HG03575 (cell line): ENCODE data around the gene PARD3.

Experiments
- ATAC-seq: cut with Tn5 transposase; IDR thresholded peaks from one replicate; pipeline ENCODE4 v1.9.1; 2021; ENCODE audit not compliant: unreplicated experiment, insufficient number of reproducible peaks, low FRiP score; ENCODE audit errors: extremely low read depth

PARD3 gene

GRCh38 chr10:34587002-34587679, 228.0 kb downstream of the PARD3 start:
- ATAC-seq, result no peak

DNA sequence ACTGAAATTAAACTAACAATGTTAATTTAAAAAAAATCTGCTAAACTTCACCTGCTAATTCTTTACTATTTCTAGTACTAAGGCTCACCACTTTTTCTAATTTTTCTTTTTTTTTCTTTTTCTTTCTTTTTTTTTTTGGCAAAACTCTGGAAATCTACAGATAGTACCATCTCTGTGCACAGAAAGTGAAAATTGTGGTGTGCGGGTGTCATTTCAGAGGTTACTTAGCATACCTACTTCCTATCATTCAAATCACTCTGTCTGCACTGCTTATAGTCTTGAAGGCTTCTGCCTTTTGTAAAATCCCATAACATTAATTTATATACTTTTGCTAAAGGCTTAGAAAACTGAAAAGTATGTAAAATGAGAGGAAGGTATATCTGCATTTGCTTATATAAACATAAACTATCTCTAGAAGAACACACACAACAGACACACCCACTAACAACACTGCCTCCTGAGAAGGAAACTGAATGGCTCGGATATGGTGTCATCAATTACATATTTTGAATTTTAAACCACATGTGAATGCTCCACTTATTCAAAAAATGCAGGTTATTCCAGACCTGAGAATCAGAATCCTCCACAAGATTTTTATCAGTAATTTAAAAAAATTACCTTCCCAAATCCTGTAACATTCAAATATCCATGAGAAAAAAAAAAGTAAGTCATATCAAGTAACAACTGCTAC, 229.5 kb downstream of the PARD3 start:
- ATAC-seq, result no peak

GRCh38 chr10:34584164-34584563, 230.9 kb downstream of the PARD3 start:
- no peak for ATAC-seq

- ATAC-seq, result no peak
These were observed 233.1 kb downstream of the PARD3 start for GRCh38 chr10:34581801-34582532.

- no peak for ATAC-seq
These were observed 234.5 kb downstream of the PARD3 start for GRCh38 chr10:34580643-34581042.

- no peak for ATAC-seq
These were observed 234.9 kb downstream of the PARD3 start for GRCh38 chr10:34580214-34580613.

- ATAC-seq, result no peak
These were observed 236.6 kb downstream of the PARD3 start for GRCh38 chr10:34578468-34578867.

DNA sequence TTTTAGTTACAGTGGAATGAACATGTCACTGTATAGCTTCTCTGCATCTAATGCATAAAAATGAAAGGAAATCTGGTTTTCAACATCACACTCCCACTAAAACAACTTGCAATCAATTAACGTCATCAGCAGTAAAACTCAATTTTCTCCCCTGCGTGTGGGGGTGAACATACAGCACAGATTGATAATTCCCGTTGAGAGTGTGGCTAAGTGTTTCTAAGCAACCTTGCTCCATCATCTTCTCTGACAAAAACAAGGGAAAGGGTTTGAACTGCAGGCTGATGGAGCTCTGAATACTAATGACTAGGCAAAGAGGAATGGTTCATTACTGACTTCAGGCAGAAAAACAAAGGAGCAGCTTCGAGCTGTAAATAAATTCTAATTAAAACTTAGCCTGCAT, 238.3 kb downstream of the PARD3 start:
- no peak for ATAC-seq

DNA sequence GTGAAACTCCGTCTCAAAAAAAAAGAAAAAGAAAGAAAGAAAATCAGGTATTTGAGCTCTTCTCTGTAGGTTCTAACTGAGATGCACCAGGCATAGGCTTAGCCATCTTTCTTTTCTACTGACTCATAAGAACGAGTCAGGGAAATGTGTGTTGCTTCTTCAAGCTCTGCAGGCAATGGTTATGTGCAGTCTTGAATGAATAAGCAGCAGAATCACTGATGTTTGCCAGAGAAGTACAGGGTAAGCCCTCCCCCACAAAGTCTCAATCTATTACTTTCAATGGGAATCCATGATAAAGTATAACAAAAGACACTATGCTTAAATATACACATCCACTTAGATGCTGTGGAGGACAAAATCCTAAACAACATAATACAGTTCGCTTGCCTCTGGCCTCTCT, 239.2 kb downstream of the PARD3 start:
- no peak for ATAC-seq

DNA sequence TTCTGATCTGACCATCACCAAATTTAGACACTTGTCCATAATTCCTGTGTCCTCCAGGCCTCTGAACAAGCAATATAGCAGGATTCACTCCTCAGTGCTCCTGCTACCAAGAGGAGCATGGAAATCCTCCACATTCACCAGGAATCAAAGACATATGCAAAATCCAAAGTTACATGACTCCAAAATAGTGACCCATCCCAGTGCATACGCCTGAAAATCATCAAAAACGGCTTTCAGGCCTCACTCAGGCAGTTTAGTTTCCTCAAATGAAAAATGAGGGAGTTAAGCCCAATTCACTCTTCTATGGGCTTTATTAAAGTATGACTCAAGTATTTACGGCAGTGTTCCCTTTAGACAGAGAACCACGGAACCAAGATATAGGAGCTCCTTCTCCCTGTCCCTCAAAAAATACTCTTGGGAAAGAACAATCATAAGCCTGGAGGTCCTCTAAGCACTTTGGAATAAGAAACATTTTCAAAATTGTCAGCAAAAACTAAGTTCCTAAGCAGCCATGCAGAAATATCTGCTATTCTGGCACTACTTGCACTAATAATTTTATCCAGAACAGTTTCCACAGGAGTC, 240.7 kb downstream of the PARD3 start:
- ATAC-seq, result no peak

GRCh38 chr10:34570887-34571286, 244.2 kb downstream of the PARD3 start:
- ATAC-seq, result no peak

- ATAC-seq, result no peak
These were observed 247.3 kb downstream of the PARD3 start for GRCh38 chr10:34567659-34568253.

- no peak for ATAC-seq
These were observed 249.2 kb downstream of the PARD3 start for GRCh38 chr10:34565934-34566333.

GRCh38 chr10:34558093-34558583, 257.0 kb downstream of the PARD3 start:
- ATAC-seq, result no peak

GRCh38 chr10:34557173-34557572, 257.9 kb downstream of the PARD3 start:
- ATAC-seq, result no peak

DNA sequence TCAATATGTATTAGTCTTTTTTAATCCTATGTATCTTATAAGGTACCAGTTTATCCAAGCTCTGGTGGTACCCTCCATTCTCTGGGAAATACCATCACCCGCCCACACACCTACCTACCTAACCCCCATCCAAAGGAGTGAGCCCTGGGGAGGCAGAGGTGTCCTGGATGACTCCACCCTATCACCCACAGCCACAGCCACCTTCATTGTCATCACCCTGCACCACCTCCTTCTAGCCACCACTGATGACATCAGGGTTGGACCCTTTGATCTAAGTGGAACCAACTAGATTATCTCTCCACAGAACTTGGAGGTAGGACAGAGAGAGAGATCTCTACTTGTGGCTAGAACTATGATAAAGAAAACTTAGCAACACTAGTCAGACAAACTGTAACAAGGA, 259.4 kb downstream of the PARD3 start:
- ATAC-seq, result no peak

GRCh38 chr10:34553747-34554146, 261.3 kb downstream of the PARD3 start:
- no peak for ATAC-seq

- ATAC-seq, result no peak
These were observed 263.8 kb downstream of the PARD3 start for GRCh38 chr10:34551295-34551694.

- no peak for ATAC-seq
These were observed 265.1 kb downstream of the PARD3 start for GRCh38 chr10:34549953-34550352.
